ENCODE measurements around the gene ITGA6.

DNA sequence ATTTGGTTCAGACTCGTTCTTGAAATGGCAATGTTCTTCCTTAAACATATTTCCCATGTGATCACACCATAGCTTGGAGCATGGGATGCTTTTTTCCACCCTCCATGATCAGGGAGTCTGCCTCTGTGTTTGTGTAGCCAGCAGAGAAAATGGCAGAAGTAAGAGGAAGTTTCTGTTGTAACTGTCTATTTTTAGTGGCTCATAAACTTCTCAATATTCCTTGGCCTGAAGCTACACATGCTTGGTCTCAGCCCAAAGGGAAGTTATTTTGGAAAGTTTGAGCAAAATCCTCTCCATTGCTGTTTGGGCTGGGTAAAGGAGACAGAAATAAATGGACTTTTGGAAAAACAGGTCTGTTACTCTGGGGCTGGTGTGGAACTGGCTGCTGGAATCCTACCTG lies 33.4 kb upstream of the ITGA6 start:
- TF ChIP-seq, protein P1, sequence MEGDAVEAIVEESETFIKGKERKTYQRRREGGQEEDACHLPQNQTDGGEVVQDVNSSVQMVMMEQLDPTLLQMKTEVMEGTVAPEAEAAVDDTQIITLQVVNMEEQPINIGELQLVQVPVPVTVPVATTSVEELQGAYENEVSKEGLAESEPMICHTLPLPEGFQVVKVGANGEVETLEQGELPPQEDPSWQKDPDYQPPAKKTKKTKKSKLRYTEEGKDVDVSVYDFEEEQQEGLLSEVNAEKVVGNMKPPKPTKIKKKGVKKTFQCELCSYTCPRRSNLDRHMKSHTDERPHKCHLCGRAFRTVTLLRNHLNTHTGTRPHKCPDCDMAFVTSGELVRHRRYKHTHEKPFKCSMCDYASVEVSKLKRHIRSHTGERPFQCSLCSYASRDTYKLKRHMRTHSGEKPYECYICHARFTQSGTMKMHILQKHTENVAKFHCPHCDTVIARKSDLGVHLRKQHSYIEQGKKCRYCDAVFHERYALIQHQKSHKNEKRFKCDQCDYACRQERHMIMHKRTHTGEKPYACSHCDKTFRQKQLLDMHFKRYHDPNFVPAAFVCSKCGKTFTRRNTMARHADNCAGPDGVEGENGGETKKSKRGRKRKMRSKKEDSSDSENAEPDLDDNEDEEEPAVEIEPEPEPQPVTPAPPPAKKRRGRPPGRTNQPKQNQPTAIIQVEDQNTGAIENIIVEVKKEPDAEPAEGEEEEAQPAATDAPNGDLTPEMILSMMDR (IDR thresholded peaks at IDR 0.05) = no peak
- peak in 1 of 2 donors; percentile 19 for TF ChIP-seq EP300 (IDR thresholded peaks at IDR 0.05)
